Gastroesophageal sphincter (tissue), 3 donors: Measurements from ENCODE around the gene COLEC12.

ENCODE experiments used
- CTCF ChIP-seq, 4 experiments: fragments of 200-600 bp in 2 of 4; fragments of 450-650 bp in 2 of 4; sonication (generic) in 1 of 4; IDR thresholded peaks; one replicate each; pipeline ENCODE4 v1.5.1; 2017 to 2019; ENCODE audit warnings: antibody characterized with exemption in 4 of 4, mild to moderate bottlenecking in 2 of 4, moderate library complexity in 2 of 4
- EP300 ChIP-seq: sonication (generic); formaldehyde crosslinking; IDR thresholded peaks from one replicate; pipeline ENCODE4 v1.6.1; 2017; ENCODE audit warnings: antibody characterized with exemption, mild to moderate bottlenecking
- POLR2A ChIP-seq, 2 donors: fragments of 450-650 bp; IDR thresholded peaks; one replicate each; pipeline ENCODE4 v1.6.1; 2017; ENCODE audit warnings: antibody characterized with exemption in 2 of 2, mild to moderate bottlenecking in 2 of 2, moderate library complexity in 1 of 2

DNA sequence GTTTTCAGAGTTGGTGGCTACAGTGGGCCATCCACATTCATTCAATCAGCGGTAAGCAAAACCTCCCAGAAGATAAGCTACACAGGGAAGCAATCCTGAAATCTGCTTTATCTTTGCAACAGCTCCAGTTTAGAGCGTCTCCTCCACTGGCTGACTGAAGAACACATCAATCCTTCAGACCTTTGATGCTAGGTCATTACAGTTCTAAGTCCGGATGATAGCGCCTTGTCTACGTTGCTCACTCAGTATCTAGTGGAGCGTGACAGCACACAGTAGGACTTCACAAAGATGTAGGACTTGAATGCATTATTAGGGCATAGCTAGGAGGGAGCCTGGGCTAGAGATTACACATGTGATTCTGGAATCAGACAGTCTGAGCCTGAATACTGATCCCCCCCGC lies 5.0 kb downstream of the COLEC12 start:
- no peak for TF ChIP-seq POLR2A (IDR thresholded peaks at IDR 0.05)
- TF ChIP-seq CTCF (IDR thresholded peaks at IDR 0.05) = no peak
- no peak for TF ChIP-seq EP300
